HL-60 (cell line): ENCODE results near the gene ZNF691.

Experiments
- DNase-seq, 2 experiments: peaks; one replicate each; pipeline ENCODE4 v3.0.0-alpha.2; 2010 to 2020; ENCODE audit warnings: low read depth in 1 of 2, low spot score in 1 of 2
- H3K27ac ChIP-seq: fragments of 250-450 bp; sonication (Bioruptor Pico); replicated peaks from 2 replicates; pipeline ENCODE4 v1.5.1; 2020; ENCODE audit warnings: mild to moderate bottlenecking, moderate library complexity
- H3K27me3 ChIP-seq: fragments of 250-450 bp; sonication (Bioruptor Pico); 2 replicates; pipeline ENCODE4 v1.5.1; 2021; ENCODE audit warnings: mild to moderate bottlenecking, moderate library complexity; ENCODE audit not compliant: insufficient read depth, poor library complexity, severe bottlenecking
- H3K4me3 ChIP-seq: replicated peaks from 2 replicates; pipeline ENCODE4 v1.5.1; 2011; ENCODE audit warnings: mild to moderate bottlenecking, control low read depth, low read length; ENCODE audit not compliant: insufficient read depth
- CTCF ChIP-seq: IDR thresholded peaks from one replicate; pipeline ENCODE4 v1.5.1; 2011; ENCODE audit warnings: low read length, control low read depth, inconsistent platforms; ENCODE audit not compliant: insufficient read depth
- GABPA ChIP-seq: IDR thresholded peaks from 2 replicates; pipeline ENCODE4 v1.6.1; 2012; ENCODE audit warnings: low read depth
- POLR2AphosphoS5 ChIP-seq: IDR thresholded peaks from 2 replicates; pipeline ENCODE4 v1.6.1; 2012; ENCODE audit warnings: low read depth
- SPI1 ChIP-seq: IDR thresholded peaks from 2 replicates; pipeline ENCODE4 v1.6.1; 2012; ENCODE audit warnings: low read depth, mild to moderate bottlenecking, borderline replicate concordance
- TF ChIP-seq, protein P1 (sequence below): IDR thresholded peaks from 2 replicates; pipeline ENCODE4 v1.6.1; 2012; ENCODE audit warnings: low read depth; ENCODE audit not compliant: insufficient replicate concordance

The ZNF691 gene

GRCh38 chr1:42825036-42825851, 21.2 kb upstream of the ZNF691 start:
- DNase-seq, result no peak
- TF ChIP-seq CTCF (no peak), SPI1 (no peak), POLR2AphosphoS5 (no peak), GABPA (no peak)
- TF ChIP-seq, protein P1, sequence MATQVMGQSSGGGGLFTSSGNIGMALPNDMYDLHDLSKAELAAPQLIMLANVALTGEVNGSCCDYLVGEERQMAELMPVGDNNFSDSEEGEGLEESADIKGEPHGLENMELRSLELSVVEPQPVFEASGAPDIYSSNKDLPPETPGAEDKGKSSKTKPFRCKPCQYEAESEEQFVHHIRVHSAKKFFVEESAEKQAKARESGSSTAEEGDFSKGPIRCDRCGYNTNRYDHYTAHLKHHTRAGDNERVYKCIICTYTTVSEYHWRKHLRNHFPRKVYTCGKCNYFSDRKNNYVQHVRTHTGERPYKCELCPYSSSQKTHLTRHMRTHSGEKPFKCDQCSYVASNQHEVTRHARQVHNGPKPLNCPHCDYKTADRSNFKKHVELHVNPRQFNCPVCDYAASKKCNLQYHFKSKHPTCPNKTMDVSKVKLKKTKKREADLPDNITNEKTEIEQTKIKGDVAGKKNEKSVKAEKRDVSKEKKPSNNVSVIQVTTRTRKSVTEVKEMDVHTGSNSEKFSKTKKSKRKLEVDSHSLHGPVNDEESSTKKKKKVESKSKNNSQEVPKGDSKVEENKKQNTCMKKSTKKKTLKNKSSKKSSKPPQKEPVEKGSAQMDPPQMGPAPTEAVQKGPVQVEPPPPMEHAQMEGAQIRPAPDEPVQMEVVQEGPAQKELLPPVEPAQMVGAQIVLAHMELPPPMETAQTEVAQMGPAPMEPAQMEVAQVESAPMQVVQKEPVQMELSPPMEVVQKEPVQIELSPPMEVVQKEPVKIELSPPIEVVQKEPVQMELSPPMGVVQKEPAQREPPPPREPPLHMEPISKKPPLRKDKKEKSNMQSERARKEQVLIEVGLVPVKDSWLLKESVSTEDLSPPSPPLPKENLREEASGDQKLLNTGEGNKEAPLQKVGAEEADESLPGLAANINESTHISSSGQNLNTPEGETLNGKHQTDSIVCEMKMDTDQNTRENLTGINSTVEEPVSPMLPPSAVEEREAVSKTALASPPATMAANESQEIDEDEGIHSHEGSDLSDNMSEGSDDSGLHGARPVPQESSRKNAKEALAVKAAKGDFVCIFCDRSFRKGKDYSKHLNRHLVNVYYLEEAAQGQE, result no peak
- no peaks in the 10 kb centered on the region for H3K27me3 ChIP-seq
- no peak overlapping the region for H3K4me3 ChIP-seq
- H3K27ac ChIP-seq, result no peak overlapping the region

DNA sequence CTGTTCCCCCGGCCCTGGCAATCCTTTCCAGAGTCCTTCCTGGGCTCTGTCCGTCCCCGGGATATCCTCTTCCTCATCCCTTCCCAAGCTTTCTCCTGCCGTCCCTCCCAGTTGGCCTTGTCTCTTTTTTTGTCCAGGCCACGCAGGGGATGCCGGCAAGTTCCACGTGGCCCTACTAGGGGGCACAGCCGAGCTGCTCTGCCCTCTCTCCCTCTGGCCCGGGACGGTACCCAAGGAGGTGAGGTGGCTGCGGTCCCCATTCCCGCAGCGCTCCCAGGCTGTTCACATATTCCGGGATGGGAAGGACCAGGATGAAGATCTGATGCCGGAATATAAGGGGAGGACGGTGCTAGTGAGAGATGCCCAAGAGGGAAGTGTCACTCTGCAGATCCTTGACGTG, 15.8 kb upstream of the ZNF691 start:
- Histone ChIP-seq H3K4me3 (no peak overlapping the region), H3K27ac (no peak overlapping the region), H3K27me3 (no peaks in the 10 kb centered on the region)
- DNase-seq, result no peak
- TF ChIP-seq, protein P1, result no peak
- TF ChIP-seq GABPA, result no peak
- TF ChIP-seq CTCF, result no peak
- TF ChIP-seq POLR2AphosphoS5, result no peak
- no peak for TF ChIP-seq SPI1

DNA sequence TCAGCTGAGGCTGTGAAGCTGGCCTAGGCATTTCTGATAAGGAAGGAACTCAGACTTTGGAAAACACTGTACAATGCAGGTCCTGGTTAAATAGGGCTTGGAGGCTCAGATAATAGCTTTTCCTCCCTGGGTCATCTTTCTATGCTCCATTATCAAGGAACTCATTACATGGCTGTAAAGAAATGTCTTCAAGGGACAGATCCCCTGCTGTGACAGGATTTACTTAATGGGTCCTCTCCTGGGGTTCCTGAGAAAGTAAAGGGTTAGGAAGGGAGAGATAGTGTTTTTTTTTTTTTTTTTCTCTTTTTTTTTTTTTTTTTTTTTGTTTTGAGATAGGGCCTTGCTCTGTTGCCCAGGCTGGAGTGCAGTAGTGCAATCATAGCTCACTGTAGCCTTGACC, 15.1 kb upstream of the ZNF691 start:
- H3K4me3 ChIP-seq, result no peak overlapping the region
- TF ChIP-seq POLR2AphosphoS5 (no peak), GABPA (no peak), SPI1 (no peak), CTCF (no peak)
- TF ChIP-seq, protein P1, result no peak

More for the DNA sequence above, 15.1 kb upstream of the ZNF691 start:
- no peaks in the 10 kb centered on the region for H3K27me3 ChIP-seq
- H3K27ac ChIP-seq, result no peak overlapping the region
- no peak for DNase-seq
